Left colon (tissue), 2 donors: ENCODE data around the gene TLN1. TPM values are rescaled to one million over a fixed set of nuclear protein-coding genes. Genes with fewer than 3 reads are reported as not detected.
A peak's percentile ranks its signal among the peaks of the same experiment; 100 is the strongest.

Experiments used
- ATAC-seq: fragments of 200-7000 bp; cut with Tn5 transposase; one replicate; pipeline ENCODE4 v1.9.1; 2020; ENCODE audit warnings: mild to moderate bottlenecking, moderate library complexity
- DNase-seq, 2 donors: peaks; one replicate each; pipeline ENCODE4 v3.0.0-alpha.2; 2020
- intact Hi-C, 2 donors: fragments of 100-400 bp; cut with DNase I in 1 of 2; cut with micrococcal nuclease in 1 of 2; formaldehyde crosslinking; loops; one replicate each; pipeline versions ENCODE4 v1.11.2 to v1.14.0; 2022; cut with DNase I, micrococcal nuclease
- microRNA-seq, 2 donors: library from miRNA; unstranded; fragments of <30 nt; microRNA quantifications; one replicate each; pipeline versions ENCODE4 v1.1.0 to v1.2.0, GENCODE V29; 2020
- total RNA-seq, 2 donors: library from RNA; stranded (reverse); fragmentation: NEBNext Ultra II Directional; extraction: Animal tissue kit (Norgen Biotek cat#: 25700); gene quantifications; one replicate each; pipeline ENCODE4 v1.2.1, GENCODE V29; 2021
- donor health status: DM: no; HTN: no; CAD: no.
- donor health status: DM: yes; HTN: yes; CAD: no.

The TLN1 gene
- total RNA-seq, 2 donors from 2014 or later: 142 to 172 TPM

- peak in 1 of 2 donors; percentile 45 for DNase-seq
- peak; percentile 2 for ATAC-seq
- intact Hi-C loops: loop anchor here in 1 of 2 donors (5.0 to 10.0 kb wide), 2 partner anchors 33 to 76 kb away; partner anchors contain the start of genes CREB3 and TLN1
Measured at GRCh38 chr9:35658968-35659220, 73.1 kb downstream of the TLN1 start.

- peak; percentile 78 to 88 for DNase-seq
- peak; percentile 68 for ATAC-seq
- intact Hi-C loops: loop anchor here in 1 of 2 donors (5.0 to 10.0 kb wide), 2 partner anchors 34 to 76 kb away; partner anchors contain the start of genes CREB3 and TLN1
Measured at GRCh38 chr9:35658137-35658967, 73.6 kb downstream of the TLN1 start, which contains the start of gene CCDC107. TSS of gene CCDC107 (plus strand) at chr9:35658292. CDS start at chr9:35658380, 88 bp downstream.

GRCh38 chr9:35657546-35658136 is 74.4 kb downstream of the TLN1 start, which contains the start of gene RMRP:
TSS of gene RMRP (minus strand) at chr9:35658019.
- ATAC-seq (peak; percentile 84), DNase-seq (peak; percentile 94 to 99)
- intact Hi-C loops: loop anchor here in 1 of 2 donors (5.0 to 10.0 kb wide), 2 partner anchors 35 to 77 kb away; partner anchors contain the start of genes CREB3 and TLN1

GRCh38 chr9:35656831-35657545 is 75.0 kb downstream of the TLN1 start:
- intact Hi-C loops: loop anchor here in 1 of 2 donors (5.0 to 10.0 kb wide), 2 partner anchors 35 to 78 kb away; partner anchors contain the start of genes CREB3 and TLN1
- DNase-seq: no peak

DNA sequence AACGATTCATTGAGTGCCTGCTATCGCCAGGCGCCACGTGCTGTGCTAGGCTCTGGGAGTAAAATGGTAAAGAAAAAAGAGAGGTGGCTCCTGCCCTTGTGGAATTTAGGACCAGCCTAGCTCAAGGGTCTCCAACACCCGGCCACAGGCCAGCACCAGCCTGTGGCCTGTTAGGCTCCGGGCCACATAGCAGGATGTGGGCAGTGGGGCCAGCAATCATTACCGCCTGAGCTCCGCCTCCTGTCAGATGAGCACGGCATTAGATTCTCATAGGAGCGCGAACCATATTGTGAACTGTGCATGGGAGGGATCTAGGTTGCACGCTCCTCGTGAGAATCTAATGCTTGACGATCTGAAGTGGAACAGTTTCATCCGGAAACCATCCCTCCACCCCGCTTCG is 75.6 kb downstream of the TLN1 start:
- DNase-seq: no peak
- ATAC-seq: no peak
- intact Hi-C loops: loop anchor here in 1 of 2 donors (5.0 to 10.0 kb wide), 2 partner anchors 36 to 78 kb away; partner anchors contain the start of genes CREB3 and TLN1

More at GRCh38 chr9:35656831-35657545, 75.0 kb downstream of the TLN1 start:
- peak; percentile 8 for ATAC-seq

- ATAC-seq (no peak), DNase-seq (no peak)
- intact Hi-C loops: loop anchor here in 1 of 2 donors (10.0 kb wide), 1 partner anchor 81 kb away; the partner anchor contains the start of genes CREB3 and TLN1
Measured at GRCh38 chr9:35653611-35654010, 78.4 kb downstream of the TLN1 start.

DNA sequence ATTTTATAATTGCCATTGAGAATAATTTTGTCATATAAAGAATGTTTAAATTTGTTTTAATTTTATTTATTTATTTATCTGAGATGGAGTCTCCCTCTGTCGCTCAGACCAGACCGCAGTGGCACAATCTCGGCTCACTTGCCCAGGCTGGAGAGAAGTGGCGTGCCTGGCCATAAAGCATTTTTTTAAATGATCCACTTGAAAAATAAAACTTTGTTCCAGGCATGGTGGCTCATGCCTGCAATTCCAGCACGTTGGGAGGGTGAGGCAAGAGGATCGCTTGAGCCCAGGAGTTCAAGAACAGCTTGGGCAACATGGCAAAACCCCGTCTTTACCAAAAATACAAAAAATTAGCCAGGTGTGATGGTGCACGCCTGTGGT is 79.2 kb downstream of the TLN1 start:
- intact Hi-C loops: loop anchor here in 1 of 2 donors (10.0 kb wide), 1 partner anchor 82 kb away; the partner anchor contains the start of genes CREB3 and TLN1
- DNase-seq (peak; percentile 26 to 41), ATAC-seq (peak; percentile 16)

- ATAC-seq: peak; percentile 77
- intact Hi-C loops: loop anchor here in 1 of 2 donors (10.0 kb wide), 1 partner anchor 83 kb away; the partner anchor contains the start of genes CREB3 and TLN1
- peak; percentile 38 to 50 for DNase-seq
Measured at GRCh38 chr9:35651956-35652828, 79.8 kb downstream of the TLN1 start.

DNA sequence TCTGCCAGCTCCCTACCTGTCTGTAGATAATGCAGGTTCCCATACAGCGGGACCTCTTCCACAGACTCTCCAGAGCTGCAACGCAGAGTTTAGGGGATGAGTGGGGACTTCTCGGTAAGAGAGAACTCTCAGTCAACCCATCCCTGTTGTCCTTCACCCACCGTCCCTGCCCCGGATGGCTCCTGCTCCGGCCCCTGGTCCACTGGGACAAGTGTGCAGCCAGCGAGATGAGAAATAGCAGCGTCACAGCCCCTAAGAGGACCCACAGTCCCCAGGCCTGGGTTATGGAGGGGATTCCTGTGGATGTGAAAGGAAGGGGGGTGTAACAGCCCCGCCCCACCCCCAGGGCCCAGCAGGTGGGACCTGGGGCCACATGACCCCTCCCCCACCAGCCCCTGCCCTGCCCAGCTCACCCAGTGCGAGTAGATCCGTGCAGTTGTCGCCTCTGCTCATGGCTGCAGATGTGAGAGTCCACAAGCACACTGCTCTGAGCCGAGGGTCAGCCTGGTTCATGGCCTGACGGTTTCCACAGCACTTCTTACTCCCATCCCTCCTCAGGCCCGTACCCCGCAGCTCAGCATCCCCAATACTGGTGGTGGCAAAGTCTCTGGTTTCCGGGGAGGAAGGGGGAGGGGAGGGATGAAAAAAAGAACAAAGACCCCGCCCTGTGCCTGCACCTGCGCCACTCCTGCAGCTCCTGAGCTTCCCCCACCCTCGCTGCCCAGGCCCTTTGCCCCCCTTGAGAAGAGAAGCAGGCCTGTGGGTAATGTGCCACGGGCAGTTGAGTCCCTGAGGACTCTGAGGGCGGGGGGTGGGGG is 81.4 kb downstream of the TLN1 start, which contains the start of gene SIT1:
Gene SIT1 (minus strand): TSS at position 591 of the 818 bp plus-strand sequence. CDS start 78 bp downstream, at position 513.
- intact Hi-C loops: loop anchor here in 1 of 2 donors (10.0 kb wide), 1 partner anchor 84 kb away; the partner anchor contains the start of genes CREB3 and TLN1
- ATAC-seq: no peak
- peak in 1 of 2 donors; percentile 43 for DNase-seq

GRCh38 chr9:35649431-35650340 is 82.3 kb downstream of the TLN1 start:
- intact Hi-C loops: loop anchor here in 1 of 2 donors (10.0 kb wide), 1 partner anchor 85 kb away; the partner anchor contains the start of genes CREB3 and TLN1
- DNase-seq: peak in 1 of 2 donors; percentile 63
- no peak for ATAC-seq

Small RNA genes lying within 50 kb of the gene (microRNA-seq; reads per million reads assigned to microRNA genes)
- gene MIR6852 (0 to 1.1 reads per million in 2 donors), gene MIR6853 (0 reads per million in 2 donors)

Other genes with a start within 250 kb of the TLN1 start
- 1 to 10 TPM; 7.7 to 9.2 TPM for gene RUSC2, start 242.1 kb downstream of the TLN1 start, total RNA-seq
- gene TESK1, start 126.9 kb downstream of the TLN1 start, total RNA-seq: 10 to 100 TPM; 37.7 to 47.8 TPM
- gene CD72, start 113.8 kb downstream of the TLN1 start, total RNA-seq: 1 to 10 TPM; 1.2 to 2.2 TPM
- 1 to 10 TPM in 1 of 2 donors, under 1 TPM in 1; 0.46 to 1.4 TPM for gene SIT1, start 81.3 kb downstream of the TLN1 start, total RNA-seq
- gene RMRP, start 74.2 kb downstream of the TLN1 start, total RNA-seq: over 10,000 TPM; 19,198 to 30,979 TPM
- gene CCDC107, start 73.9 kb downstream of the TLN1 start, total RNA-seq: 10 to 100 TPM; 25.0 to 33.1 TPM
- 1 to 10 TPM; 5.2 to 7.6 TPM for gene ARHGEF39, start 67.0 kb downstream of the TLN1 start, total RNA-seq
- under 1 TPM; 0.56 to 0.89 TPM for gene CA9, start 58.3 kb downstream of the TLN1 start, total RNA-seq
- 100 to 1,000 TPM in 1 of 2 donors, 10 to 100 TPM in 1; 25.9 to 277 TPM for gene TPM2, start 42.3 kb downstream of the TLN1 start, total RNA-seq
- 10 to 100 TPM; 40.2 to 40.6 TPM for gene CREB3, start 471 bp upstream of the TLN1 start, total RNA-seq
- 100 to 1,000 TPM; 179 to 186 TPM for gene GBA2, start 17.0 kb upstream of the TLN1 start, total RNA-seq
- gene RGP1, start 17.1 kb upstream of the TLN1 start, total RNA-seq: 10 to 100 TPM; 54.8 to 56.3 TPM
- not detected for gene MSMP, start 22.1 kb upstream of the TLN1 start, total RNA-seq
- gene NPR2, start 59.4 kb upstream of the TLN1 start, total RNA-seq: 1 to 10 TPM; 7.4 to 7.9 TPM
- gene SPAG8, start 80.1 kb upstream of the TLN1 start, total RNA-seq: 1 to 10 TPM in 1 of 2 donors, under 1 TPM in 1; 0.15 to 1.5 TPM
- gene HINT2, start 82.8 kb upstream of the TLN1 start, total RNA-seq: 10 to 100 TPM; 56.0 to 59.4 TPM
- gene FAM221B, start 96.5 kb upstream of the TLN1 start, total RNA-seq: under 1 TPM in 1 of 2 donors, not detected in 1; 0.28 TPM
- 10 to 100 TPM; 15.4 to 16.4 TPM for gene TMEM8B, start 97.0 kb upstream of the TLN1 start, total RNA-seq
- not detected for gene OR13J1, start 138.2 kb upstream of the TLN1 start, total RNA-seq
- 10 to 100 TPM; 17.4 to 58.7 TPM for gene HRCT1, start 174.0 kb upstream of the TLN1 start, total RNA-seq
- 1 to 10 TPM; 1.3 to 2.1 TPM for gene SPAAR, start 177.3 kb upstream of the TLN1 start, total RNA-seq
- gene OR2S2, start 226.0 kb upstream of the TLN1 start, total RNA-seq: not detected